Measurements from ENCODE around the gene ZNF787. TPM values are rescaled to one million over a fixed set of nuclear protein-coding genes. Genes with fewer than 3 reads are reported as not detected.
A peak's percentile ranks its signal among the peaks of the same experiment; 100 is the strongest.

Gene ZNF787
- total RNA-seq, 1 experiment from 2014 or later: 51.0 TPM

GRCh38 chr19:56120002-56120370 is 1.1 kb downstream of the ZNF787 start:
- intact Hi-C loops (cut with micrococcal nuclease; ENCODE audit: unreplicated experiment): loop anchor here (2.0 kb wide), 1 partner anchor 21 kb away; the partner anchor contains the start of gene ZNF444
- ChIA-PET POLR2A (ENCODE audit: low non-redundant PET) (interaction anchor here (1.1 kb wide), 1 partner anchor 15 kb away, joined by 3 read pairs; no protein-coding TSS in a partner anchor), CTCF (no interaction called here)
- peak overlapping the region; percentile 98 for H3K27ac ChIP-seq (ENCODE audit: low read depth, low read length, poor library complexity, severe bottlenecking)
- peak overlapping the region; percentile 97 for H3K4me3 ChIP-seq (ENCODE audit: low read depth, low read length, poor library complexity, severe bottlenecking)
- no peak for TF ChIP-seq EZH2 (IDR thresholded peaks at IDR 0.05; ENCODE audit: borderline replicate concordance, low read depth, low read length, poor library complexity, severe bottlenecking)
- no peak for TF ChIP-seq CTCF (conservative IDR thresholded peaks at IDR 0.05; ENCODE audit: low read depth, low read length)
- H3K9me3 ChIP-seq (ENCODE audit: low read depth, low read length, poor library complexity, severe bottlenecking): no peaks in the 10 kb centered on the region
- H3K4me1 ChIP-seq (ENCODE audit: insufficient read depth, low read length, poor library complexity, severe bottlenecking): peaks cover 10% of the 10 kb centered on the region
- DNase-seq (ENCODE audit: low spot score): no peak
- BruUV-seq (replicated peaks): no TSS peak
- H3K27me3 ChIP-seq (replicated peaks; ENCODE audit: insufficient read depth, low read depth, low read length, poor library complexity): no peaks in the 10 kb centered on the region
- H3K36me3 ChIP-seq (ENCODE audit: insufficient read depth, low read length, poor library complexity, severe bottlenecking): no peaks in the 10 kb centered on the region

GRCh38 chr19:56119582-56119978 is 1.5 kb downstream of the ZNF787 start:
- Histone ChIP-seq H3K4me3 (ENCODE audit: low read depth, low read length, poor library complexity, severe bottlenecking) (peak overlapping the region; percentile 97), H3K27me3 (replicated peaks; ENCODE audit: insufficient read depth, low read depth, low read length, poor library complexity) (no peaks in the 10 kb centered on the region), H3K27ac (ENCODE audit: low read depth, low read length, poor library complexity, severe bottlenecking) (peak overlapping the region; percentile 98), H3K4me1 (ENCODE audit: insufficient read depth, low read length, poor library complexity, severe bottlenecking) (peaks cover 10% of the 10 kb centered on the region), H3K36me3 (ENCODE audit: insufficient read depth, low read length, poor library complexity, severe bottlenecking) (no peaks in the 10 kb centered on the region), H3K9me3 (ENCODE audit: low read depth, low read length, poor library complexity, severe bottlenecking) (no peaks in the 10 kb centered on the region)
- no TSS peak for BruUV-seq (replicated peaks)
- intact Hi-C loops (cut with micrococcal nuclease; ENCODE audit: unreplicated experiment): no loop called here
- DNase-seq (ENCODE audit: low spot score): no peak
- ChIA-PET POLR2A (ENCODE audit: low non-redundant PET) (no interaction called here), CTCF (no interaction called here)
- TF ChIP-seq EZH2 (IDR thresholded peaks at IDR 0.05; ENCODE audit: borderline replicate concordance, low read depth, low read length, poor library complexity, severe bottlenecking) (no peak), CTCF (conservative IDR thresholded peaks at IDR 0.05; ENCODE audit: low read depth, low read length) (no peak)

- Histone ChIP-seq H3K9me3 (ENCODE audit: low read depth, low read length, poor library complexity, severe bottlenecking) (no peaks in the 10 kb centered on the region), H3K27me3 (replicated peaks; ENCODE audit: insufficient read depth, low read depth, low read length, poor library complexity) (no peaks in the 10 kb centered on the region), H3K4me3 (ENCODE audit: low read depth, low read length, poor library complexity, severe bottlenecking) (peak overlapping the region; percentile 97), H3K36me3 (ENCODE audit: insufficient read depth, low read length, poor library complexity, severe bottlenecking) (no peaks in the 10 kb centered on the region), H3K27ac (ENCODE audit: low read depth, low read length, poor library complexity, severe bottlenecking) (peak overlapping the region; percentile 98), H3K4me1 (ENCODE audit: insufficient read depth, low read length, poor library complexity, severe bottlenecking) (peaks cover 10% of the 10 kb centered on the region)
- POLR2A ChIA-PET (ENCODE audit: low non-redundant PET): no interaction called here
- intact Hi-C loops (cut with micrococcal nuclease; ENCODE audit: unreplicated experiment): no loop called here
- CTCF ChIA-PET: no interaction called here
- TSS peak; percentile 37 for BruUV-seq (replicated peaks)
- no peak for DNase-seq (ENCODE audit: low spot score)
- no peak for TF ChIP-seq CTCF (conservative IDR thresholded peaks at IDR 0.05; ENCODE audit: low read depth, low read length)
- no peak for TF ChIP-seq EZH2 (IDR thresholded peaks at IDR 0.05; ENCODE audit: borderline replicate concordance, low read depth, low read length, poor library complexity, severe bottlenecking)
Observed at GRCh38 chr19:56118666-56119581, 2.2 kb downstream of the ZNF787 start.
